Smooth muscle cell (in vitro differentiated cells): ENCODE measurements around the gene GRIN3A. TPM values are rescaled to one million over a fixed set of nuclear protein-coding genes. Genes with fewer than 3 reads are reported as not detected.

Experiments
- DNase-seq: peaks from one replicate; lab custom pipeline; 2025; ENCODE audit not compliant: unreplicated experiment; lab: John Stamatoyannopoulos, UW
- H2AFZ ChIP-seq: fragments of 200-600 bp; sonication (generic); 2 replicates; pipeline ENCODE4 v1.6.0; 2016; ENCODE audit warnings: antibody characterized with exemption, low read depth, mild to moderate bottlenecking
- H3F3A ChIP-seq: fragments of 200-600 bp; sonication (generic); 2 replicates; pipeline ENCODE4 v1.6.0; 2017; ENCODE audit warnings: antibody characterized with exemption, low read depth
- H3K27ac ChIP-seq: fragments of 200-600 bp; sonication (generic); 2 replicates; pipeline ENCODE4 v1.5.1; 2016; ENCODE audit warnings: low read depth, mild to moderate bottlenecking
- H3K27me3 ChIP-seq: fragments of 200-600 bp; sonication (generic); 2 replicates; pipeline ENCODE4 v1.6.1; 2016; ENCODE audit warnings: low read depth, mild to moderate bottlenecking
- H3K36me3 ChIP-seq: fragments of 200-600 bp; sonication (generic); 2 replicates; pipeline ENCODE4 v1.5.1; 2016; ENCODE audit warnings: low read depth
- H3K4me1 ChIP-seq: fragments of 200-600 bp; sonication (generic); 2 replicates; pipeline ENCODE4 v1.5.1; 2016; ENCODE audit warnings: low read depth
- H3K4me2 ChIP-seq: fragments of 200-600 bp; sonication (generic); 2 replicates; pipeline ENCODE4 v1.6.0; 2016; ENCODE audit warnings: mild to moderate bottlenecking
- H3K4me3 ChIP-seq: fragments of 200-600 bp; sonication (generic); 2 replicates; pipeline ENCODE4 v1.5.1; 2016; ENCODE audit warnings: mild to moderate bottlenecking
- H3K79me2 ChIP-seq: fragments of 200-600 bp; sonication (generic); 2 replicates; pipeline ENCODE4 v1.6.0; 2016; ENCODE audit warnings: low read depth, mild to moderate bottlenecking
- H3K9ac ChIP-seq: fragments of 200-600 bp; sonication (generic); 2 replicates; pipeline ENCODE4 v1.6.0; 2016; ENCODE audit warnings: low read depth
- H3K9me3 ChIP-seq: fragments of 200-600 bp; sonication (generic); replicated peaks from 2 replicates; pipeline ENCODE4 v1.5.1; 2016; ENCODE audit warnings: low read depth
- H4K20me1 ChIP-seq: fragments of 200-600 bp; sonication (generic); 2 replicates; pipeline ENCODE4 v1.6.0; 2016; ENCODE audit warnings: low read depth
- WGBS: methylation state at CpG from one replicate; pipeline ENCODE4 v1.1.7; 2016; ENCODE audit warnings: low lambda C conversion rate; 5-methylcytosine and 5-hydroxymethylcytosine counted together
- polyA plus RNA-seq: library from polyadenylated mRNA; unstranded; fragments of >200 nt; fragmentation: Nextera tagmentation; extraction: Ambion mirVana; gene quantifications from 2 replicates; pipeline ENCODE4 v1.2.1, GENCODE V29; 2016
- total RNA-seq: library from RNA; depleted of rRNA; stranded (reverse); fragments of >200 nt; gene quantifications from 2 replicates; pipeline ENCODE4 v1.2.3, GENCODE V29; 2014
- TF ChIP-seq, protein P1 (sequence below): fragments of 200-600 bp; sonication (generic); IDR thresholded peaks from 2 replicates; pipeline ENCODE4 v1.5.1; 2017; ENCODE audit warnings: borderline replicate concordance, mild to moderate bottlenecking, antibody characterized with exemption; ENCODE audit not compliant: insufficient read depth, poor library complexity, severe bottlenecking

The GRIN3A gene
- total and polyA plus RNA-seq, 2 experiments from 2014 or later = 0.07 TPM; not detected in 1

DNA sequence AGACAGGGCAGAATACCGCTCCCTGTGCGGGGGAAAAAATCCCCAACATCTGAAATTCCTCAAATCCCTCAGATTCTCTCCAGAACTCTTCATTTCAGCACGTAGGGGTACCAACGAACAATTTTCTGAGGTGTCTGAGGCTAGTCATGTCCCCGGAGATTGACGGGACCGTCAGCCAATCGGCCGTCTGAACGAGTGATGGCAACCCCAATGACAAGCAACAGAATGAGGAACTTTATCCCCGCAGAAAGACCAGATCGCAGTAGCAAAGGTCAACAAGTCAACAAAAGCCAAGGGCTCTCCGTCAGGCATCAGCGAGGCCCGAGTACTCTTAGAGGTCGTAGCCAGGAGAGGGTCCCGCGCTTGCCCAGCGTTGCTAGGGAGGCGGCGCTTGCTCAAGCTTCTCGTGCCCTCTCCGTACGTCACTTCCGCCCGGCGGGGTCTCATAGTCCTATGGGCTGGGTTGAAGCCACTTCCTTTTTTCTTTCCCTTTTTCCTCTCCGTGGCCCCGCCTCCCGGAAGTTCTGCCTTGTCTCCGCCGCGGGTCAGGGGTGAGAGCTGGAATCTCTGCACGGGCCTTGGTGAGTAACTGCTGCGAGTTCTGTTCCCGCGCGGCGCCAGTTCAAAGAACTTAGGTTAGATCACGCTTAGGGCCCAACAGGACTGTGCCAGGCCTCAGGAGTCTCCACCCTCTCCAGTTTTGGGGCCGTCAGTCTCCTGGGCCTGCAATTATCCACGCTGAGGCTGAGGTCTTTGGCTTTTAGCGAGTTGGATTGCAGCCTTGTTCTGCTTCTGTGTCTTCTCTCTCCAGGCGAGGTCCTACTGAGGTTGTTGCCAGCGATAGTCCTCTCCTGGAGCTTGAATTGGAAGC lies 204.9 kb downstream of the GRIN3A start, which contains the start of gene RNF20:
Gene RNF20 (plus strand): TSS at position 520 of the 871 bp plus-strand sequence. CDS start 1,571 bp downstream, outside the sequence.
- under 1% methylated on average over 45 of the region's 45 CpGs for WGBS
- TF ChIP-seq, protein P1, sequence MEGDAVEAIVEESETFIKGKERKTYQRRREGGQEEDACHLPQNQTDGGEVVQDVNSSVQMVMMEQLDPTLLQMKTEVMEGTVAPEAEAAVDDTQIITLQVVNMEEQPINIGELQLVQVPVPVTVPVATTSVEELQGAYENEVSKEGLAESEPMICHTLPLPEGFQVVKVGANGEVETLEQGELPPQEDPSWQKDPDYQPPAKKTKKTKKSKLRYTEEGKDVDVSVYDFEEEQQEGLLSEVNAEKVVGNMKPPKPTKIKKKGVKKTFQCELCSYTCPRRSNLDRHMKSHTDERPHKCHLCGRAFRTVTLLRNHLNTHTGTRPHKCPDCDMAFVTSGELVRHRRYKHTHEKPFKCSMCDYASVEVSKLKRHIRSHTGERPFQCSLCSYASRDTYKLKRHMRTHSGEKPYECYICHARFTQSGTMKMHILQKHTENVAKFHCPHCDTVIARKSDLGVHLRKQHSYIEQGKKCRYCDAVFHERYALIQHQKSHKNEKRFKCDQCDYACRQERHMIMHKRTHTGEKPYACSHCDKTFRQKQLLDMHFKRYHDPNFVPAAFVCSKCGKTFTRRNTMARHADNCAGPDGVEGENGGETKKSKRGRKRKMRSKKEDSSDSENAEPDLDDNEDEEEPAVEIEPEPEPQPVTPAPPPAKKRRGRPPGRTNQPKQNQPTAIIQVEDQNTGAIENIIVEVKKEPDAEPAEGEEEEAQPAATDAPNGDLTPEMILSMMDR = no peak
- Histone ChIP-seq H3K4me3 (peak within 1 kb of the TSS; percentile 85), H3K79me2 (peaks cover 36% of the 10 kb centered on the region), H4K20me1 (peaks cover 33% of the 10 kb centered on the region), H3K4me1 (peaks cover 5% of the 10 kb centered on the region), H2AFZ (peak within 1 kb of the TSS; percentile 100), H3K9ac (peak within 1 kb of the TSS; percentile 99), H3K27me3 (no peaks in the 10 kb centered on the region), H3K27ac (peak within 1 kb of the TSS; percentile 98), H3K36me3 (peaks cover 4% of the 10 kb centered on the region), H3F3A (no peaks in the 10 kb centered on the region), H3K9me3 (no peaks in the 10 kb centered on the region), H3K4me2 (peak within 1 kb of the TSS; percentile 98)
- DNase-seq = peak; percentile 98

DNA sequence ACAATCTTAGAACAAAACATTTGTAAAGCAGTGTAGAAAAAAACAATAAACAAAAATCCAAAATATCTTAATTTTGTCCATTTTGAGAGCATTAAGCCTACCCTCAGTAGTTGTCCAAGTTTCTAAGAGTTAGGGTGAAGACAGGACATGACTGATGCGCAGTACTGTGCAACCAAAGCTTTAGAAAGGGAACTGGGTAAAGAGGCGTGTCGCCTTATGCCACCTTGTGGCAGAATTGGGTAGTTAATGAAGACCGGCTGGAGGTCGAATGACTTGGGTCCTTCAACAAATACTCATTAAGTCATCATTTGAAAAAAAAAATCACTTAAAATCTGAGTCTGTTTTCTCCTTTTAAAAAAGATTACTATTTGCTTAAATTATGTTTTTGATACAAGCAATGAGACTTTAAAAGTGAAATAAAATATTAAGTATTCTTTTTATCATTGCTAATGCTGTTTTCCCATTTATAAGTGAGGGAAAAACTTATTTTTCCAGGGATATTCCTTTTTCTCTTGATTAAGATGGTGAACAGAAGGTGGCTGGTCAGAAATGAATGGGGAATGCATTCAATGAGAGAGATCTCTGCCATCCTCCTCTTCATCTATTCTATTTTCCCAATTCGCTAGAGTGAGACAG lies 208.3 kb downstream of the GRIN3A start:
- TF ChIP-seq, protein P1 = peak; percentile 81
- Histone ChIP-seq H3K79me2 (peaks cover 10% of the 10 kb centered on the region), H4K20me1 (peaks cover under 1% of the 10 kb centered on the region), H3F3A (no peaks in the 10 kb centered on the region), H3K27me3 (no peaks in the 10 kb centered on the region), H2AFZ (no peak overlapping the region), H3K9me3 (no peaks in the 10 kb centered on the region), H3K4me2 (no peak overlapping the region), H3K27ac (no peak overlapping the region), H3K4me1 (peaks cover 5% of the 10 kb centered on the region), H3K4me3 (no peak overlapping the region), H3K36me3 (peaks cover under 1% of the 10 kb centered on the region), H3K9ac (no peak overlapping the region)
- peak; percentile 6 for DNase-seq
- 27% methylated on average over 6 of the region's 6 CpGs for WGBS

DNA sequence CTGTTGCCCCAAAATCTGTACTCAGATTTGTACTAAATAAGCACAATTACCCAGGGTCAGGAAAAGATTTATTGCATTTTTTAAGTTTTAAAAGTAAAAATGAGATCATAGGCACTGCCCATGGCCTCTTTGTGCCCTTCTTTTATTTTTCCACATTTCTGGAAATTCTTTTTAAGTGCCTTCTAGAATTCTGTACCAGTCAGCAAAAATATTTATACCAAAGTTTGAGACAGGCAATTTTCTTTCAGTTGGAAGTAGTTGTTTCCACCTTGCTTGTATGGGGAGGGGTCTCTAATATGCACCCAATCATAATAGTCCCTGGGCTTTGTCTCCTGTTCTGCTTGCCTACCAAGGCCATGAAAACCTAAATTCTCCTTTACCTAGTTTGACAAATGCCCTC lies 210.4 kb downstream of the GRIN3A start:
- no peaks in the 10 kb centered on the region for H3K4me1 ChIP-seq
- no peaks in the 10 kb centered on the region for H3K36me3 ChIP-seq
- no peak overlapping the region for H3K27ac ChIP-seq
- H3K9me3 ChIP-seq = no peaks in the 10 kb centered on the region
- no peaks in the 10 kb centered on the region for H3F3A ChIP-seq
- H3K4me3 ChIP-seq = no peak overlapping the region
- H3K9ac ChIP-seq = no peak overlapping the region
- H4K20me1 ChIP-seq = no peaks in the 10 kb centered on the region
- H3K27me3 ChIP-seq = no peaks in the 10 kb centered on the region
- no peak overlapping the region for H2AFZ ChIP-seq
- no peak overlapping the region for H3K4me2 ChIP-seq
- H3K79me2 ChIP-seq = no peaks in the 10 kb centered on the region
- TF ChIP-seq, protein P1 = no peak
- no peak for DNase-seq
